NT2/D1 (cell line): ENCODE measurements around the gene UGCG.

ENCODE experiments used
- DNase-seq: peaks from one replicate; pipeline ENCODE4 v3.0.0-alpha.2; 2011; ENCODE audit warnings: low read depth, low spot score
- H3K27me3 ChIP-seq: 2 replicates; pipeline ENCODE4 v1.6.0; 2011; ENCODE audit warnings: mild to moderate bottlenecking; ENCODE audit not compliant: insufficient read length, insufficient read depth
- H3K36me3 ChIP-seq: 2 replicates; pipeline ENCODE4 v1.6.1; 2011; ENCODE audit warnings: mild to moderate bottlenecking, low read length, mixed read lengths; ENCODE audit not compliant: insufficient read depth, insufficient read length
- H3K4me1 ChIP-seq: 2 replicates; pipeline ENCODE4 v1.5.1; 2011; ENCODE audit not compliant: insufficient read depth, insufficient read length
- H3K4me3 ChIP-seq: 2 replicates; pipeline ENCODE4 v1.5.1; 2011; ENCODE audit warnings: low read depth; ENCODE audit not compliant: insufficient read length
- H3K9ac ChIP-seq: 2 replicates; pipeline ENCODE4 v1.6.0; 2011; ENCODE audit warnings: low read depth; ENCODE audit not compliant: insufficient read length
- H3K9me3 ChIP-seq: 2 replicates; pipeline ENCODE4 v1.5.1; 2011; ENCODE audit warnings: mild to moderate bottlenecking, low read length; ENCODE audit not compliant: insufficient read depth
- SUZ12 ChIP-seq: IDR thresholded peaks from 2 replicates; pipeline ENCODE4 v1.6.1; 2011; ENCODE audit not compliant: insufficient read length, insufficient read depth; ENCODE audit errors: extremely low read depth
- YY1 ChIP-seq: IDR thresholded peaks from 2 replicates; pipeline ENCODE4 v1.6.1; 2011; ENCODE audit not compliant: insufficient read length, insufficient read depth
- ZNF274 ChIP-seq: IDR thresholded peaks from 2 replicates; pipeline ENCODE4 v1.6.1; 2011; ENCODE audit warnings: mild to moderate bottlenecking, low read depth, low read length

Gene UGCG

DNA sequence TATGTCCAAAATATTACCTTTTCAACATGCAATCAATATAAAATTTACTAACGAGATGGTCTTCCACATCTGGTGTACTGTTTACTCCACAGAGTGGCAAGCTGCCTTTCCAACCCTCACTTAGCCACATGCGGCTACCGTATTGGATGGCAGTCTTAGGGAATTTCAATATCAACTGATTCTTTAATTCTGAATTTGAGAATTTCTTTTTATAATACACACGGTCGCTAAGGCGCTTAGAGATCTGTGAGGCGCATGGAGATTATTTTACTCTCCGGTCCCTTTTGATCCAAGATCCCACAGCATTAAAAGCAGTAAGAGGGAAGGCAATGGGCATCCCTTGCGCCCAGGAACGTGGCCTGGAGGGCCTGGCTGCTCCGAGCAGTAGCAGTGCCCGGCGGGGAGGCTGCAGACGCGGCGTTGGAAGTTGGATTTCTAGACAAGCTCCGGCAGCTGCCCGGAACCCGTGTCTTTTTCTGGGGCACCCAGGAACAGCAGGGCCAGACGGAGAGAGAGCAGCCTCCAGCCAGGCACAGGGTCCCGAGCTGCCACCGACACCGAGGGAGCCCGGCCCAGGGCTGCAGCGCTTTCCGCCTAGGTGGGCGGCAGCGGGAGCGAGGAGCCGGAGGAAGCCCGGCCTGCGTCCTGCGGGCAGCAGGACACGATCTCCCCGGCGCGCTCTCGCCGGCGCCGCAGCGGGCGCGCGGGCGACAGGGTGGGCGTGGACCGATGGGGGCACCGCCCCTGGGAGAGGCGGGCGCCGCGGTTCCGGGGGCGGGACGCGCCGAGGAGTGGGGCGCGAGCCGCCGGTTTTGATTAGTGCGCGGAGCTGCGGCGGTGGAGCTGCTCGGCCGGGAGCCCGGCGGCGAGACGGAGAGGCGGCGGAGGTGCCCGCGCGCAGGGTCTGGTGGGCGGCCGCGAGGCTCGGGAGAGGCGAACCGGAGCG lies at the start of gene UGCG:
Gene UGCG, plus strand, starts transcription at position 819 of the 946 bp plus-strand sequence. CDS start 402 bp downstream, outside the sequence.
- DNase-seq, result peak; percentile 84
- H3K4me1 ChIP-seq, result no peaks in the 10 kb centered on the region
- peak within 1 kb of the TSS; percentile 84 for H3K4me3 ChIP-seq

DNA sequence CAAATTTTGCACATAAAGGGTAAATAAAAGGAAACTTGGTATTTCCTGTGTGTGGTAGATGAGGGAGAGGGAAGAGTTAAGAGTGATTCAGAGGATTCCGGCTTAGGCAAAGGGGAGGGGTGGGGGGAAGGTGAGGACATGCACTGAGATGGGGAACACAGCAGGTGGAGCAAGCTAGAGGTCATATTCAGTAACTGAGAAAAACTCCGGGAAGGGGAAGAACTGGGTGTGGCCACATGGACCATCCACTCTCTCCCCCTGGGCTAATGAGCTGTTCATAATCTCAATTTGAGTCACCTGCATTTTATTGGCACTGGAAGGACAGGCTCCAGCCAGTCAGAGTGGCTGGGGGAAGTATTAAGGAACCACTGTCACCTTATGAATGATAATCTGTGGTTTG lies 45.1 kb upstream of the UGCG start:
- Histone ChIP-seq H3K9ac (no peak overlapping the region), H3K27me3 (no peaks in the 10 kb centered on the region), H3K9me3 (no peaks in the 10 kb centered on the region), H3K4me3 (no peak overlapping the region), H3K36me3 (no peaks in the 10 kb centered on the region), H3K4me1 (no peaks in the 10 kb centered on the region)
- no peak for DNase-seq
- TF ChIP-seq YY1 (no peak), ZNF274 (no peak), SUZ12 (no peak)

More for the DNA sequence above, at the start of gene UGCG:
- H3K36me3 ChIP-seq, result no peaks in the 10 kb centered on the region
- peak within 1 kb of the TSS; percentile 93 for H3K9ac ChIP-seq
- TF ChIP-seq SUZ12, result no peak
- H3K27me3 ChIP-seq, result no peaks in the 10 kb centered on the region
- no peaks in the 10 kb centered on the region for H3K9me3 ChIP-seq

DNA sequence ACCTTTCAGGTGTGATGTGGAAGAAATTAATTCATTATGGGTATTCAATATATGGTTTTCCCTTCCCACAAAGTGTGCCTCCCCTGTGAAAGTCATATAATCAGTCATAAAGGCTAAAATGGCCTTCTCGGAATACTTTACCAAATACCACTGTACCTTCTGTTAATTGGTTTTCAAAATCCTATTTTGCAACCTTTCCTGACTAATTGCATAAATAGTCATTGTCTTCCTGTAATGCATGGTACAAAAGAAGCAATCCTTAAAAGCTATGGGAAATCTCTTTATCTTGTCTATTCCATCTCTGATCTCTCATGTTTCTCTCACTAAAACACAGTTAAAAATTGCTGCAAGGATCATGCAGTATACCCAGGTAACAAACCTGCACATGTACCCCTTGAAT lies 44.3 kb upstream of the UGCG start:
- DNase-seq, result no peak
- no peaks in the 10 kb centered on the region for H3K36me3 ChIP-seq
- no peaks in the 10 kb centered on the region for H3K27me3 ChIP-seq
- TF ChIP-seq ZNF274, result no peak
- TF ChIP-seq SUZ12, result no peak
- no peak for TF ChIP-seq YY1
- no peak overlapping the region for H3K4me3 ChIP-seq
- no peaks in the 10 kb centered on the region for H3K4me1 ChIP-seq
- H3K9ac ChIP-seq, result no peak overlapping the region
- no peaks in the 10 kb centered on the region for H3K9me3 ChIP-seq

GRCh38 chr9:111853450-111853827 lies 43.2 kb upstream of the UGCG start:
- H3K4me1 ChIP-seq, result no peaks in the 10 kb centered on the region
- H3K4me3 ChIP-seq, result no peak overlapping the region
- TF ChIP-seq SUZ12, result no peak
- TF ChIP-seq ZNF274, result no peak
- no peak for TF ChIP-seq YY1
- H3K9ac ChIP-seq, result no peak overlapping the region
- H3K9me3 ChIP-seq, result no peaks in the 10 kb centered on the region
- no peaks in the 10 kb centered on the region for H3K27me3 ChIP-seq
- no peak for DNase-seq
- no peaks in the 10 kb centered on the region for H3K36me3 ChIP-seq

DNA sequence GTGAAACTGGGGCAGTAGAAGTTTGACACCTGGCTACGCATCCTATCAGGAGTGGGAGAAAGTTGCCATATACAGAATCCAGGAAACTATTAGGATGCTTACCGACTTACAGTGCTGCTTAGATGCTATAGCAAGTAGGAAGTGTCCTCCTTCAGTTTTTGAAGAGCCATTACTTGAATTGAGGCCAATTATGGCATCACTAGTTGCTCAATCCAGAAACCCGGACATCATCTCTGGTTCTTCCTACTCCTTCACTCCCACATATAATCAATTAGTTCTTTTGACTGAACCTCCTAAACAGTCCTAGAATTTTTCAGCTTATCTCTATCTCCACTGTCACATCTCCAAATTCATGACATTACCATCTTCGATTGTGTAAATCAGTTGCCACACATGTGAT lies 41.8 kb upstream of the UGCG start:
- Histone ChIP-seq H3K36me3 (no peaks in the 10 kb centered on the region), H3K27me3 (no peaks in the 10 kb centered on the region), H3K9ac (no peak overlapping the region), H3K4me3 (no peak overlapping the region), H3K4me1 (no peaks in the 10 kb centered on the region), H3K9me3 (no peaks in the 10 kb centered on the region)
- TF ChIP-seq ZNF274 (no peak), SUZ12 (no peak), YY1 (no peak)
- DNase-seq, result no peak

GRCh38 chr9:111857555-111858211 lies 38.9 kb upstream of the UGCG start:
- H3K4me1 ChIP-seq, result no peaks in the 10 kb centered on the region
- no peak for DNase-seq
- no peaks in the 10 kb centered on the region for H3K36me3 ChIP-seq
- no peak for TF ChIP-seq SUZ12
- no peak for TF ChIP-seq YY1
- no peak for TF ChIP-seq ZNF274
- H3K27me3 ChIP-seq, result no peaks in the 10 kb centered on the region
- no peak overlapping the region for H3K4me3 ChIP-seq
- no peak overlapping the region for H3K9ac ChIP-seq
- H3K9me3 ChIP-seq, result no peaks in the 10 kb centered on the region

DNA sequence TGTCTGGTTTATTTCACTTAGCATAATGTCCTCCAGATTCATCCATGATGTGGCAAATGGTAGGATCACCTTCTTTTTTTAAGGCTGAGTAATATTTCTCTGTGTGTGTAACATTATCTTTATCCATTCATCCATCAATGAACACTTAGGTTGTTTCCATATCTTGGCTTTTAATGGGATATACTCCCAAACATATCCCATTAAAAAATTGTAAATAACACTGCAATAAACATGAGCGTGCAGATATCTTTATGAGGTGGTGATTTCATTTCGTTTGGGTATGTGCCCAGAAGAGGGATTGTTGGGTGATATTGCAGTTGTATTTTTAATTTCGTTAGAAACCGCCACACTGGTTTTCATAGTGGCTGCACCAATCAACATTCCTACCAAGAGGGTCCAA lies 36.2 kb upstream of the UGCG start:
- TF ChIP-seq ZNF274 (no peak), SUZ12 (no peak), YY1 (no peak)
- H3K9ac ChIP-seq, result no peak overlapping the region
- H3K27me3 ChIP-seq, result no peaks in the 10 kb centered on the region
- H3K9me3 ChIP-seq, result no peaks in the 10 kb centered on the region
- H3K36me3 ChIP-seq, result no peaks in the 10 kb centered on the region
- no peak overlapping the region for H3K4me3 ChIP-seq
- no peak for DNase-seq
- H3K4me1 ChIP-seq, result no peaks in the 10 kb centered on the region
